C4-2B (cell line): ENCODE measurements around the gene RB1.

Source experiments
- H3K27ac ChIP-seq: fragments of 450-650 bp; 2 replicates; pipeline ENCODE4 v1.5.1; 2017
- ZFX ChIP-seq: fragments of 450-650 bp; IDR thresholded peaks from 2 replicates; pipeline ENCODE4 v1.6.1; 2017
- TF ChIP-seq, protein P1 (sequence below): fragments of 450-650 bp; conservative IDR thresholded peaks from 2 replicates; pipeline ENCODE4 v1.5.1; 2017; ENCODE audit warnings: mild to moderate bottlenecking

Gene RB1

GRCh38 chr13:48401480-48401879 lies 97.9 kb downstream of the RB1 start:
- TF ChIP-seq ZFX: no peak
- TF ChIP-seq, protein P1, sequence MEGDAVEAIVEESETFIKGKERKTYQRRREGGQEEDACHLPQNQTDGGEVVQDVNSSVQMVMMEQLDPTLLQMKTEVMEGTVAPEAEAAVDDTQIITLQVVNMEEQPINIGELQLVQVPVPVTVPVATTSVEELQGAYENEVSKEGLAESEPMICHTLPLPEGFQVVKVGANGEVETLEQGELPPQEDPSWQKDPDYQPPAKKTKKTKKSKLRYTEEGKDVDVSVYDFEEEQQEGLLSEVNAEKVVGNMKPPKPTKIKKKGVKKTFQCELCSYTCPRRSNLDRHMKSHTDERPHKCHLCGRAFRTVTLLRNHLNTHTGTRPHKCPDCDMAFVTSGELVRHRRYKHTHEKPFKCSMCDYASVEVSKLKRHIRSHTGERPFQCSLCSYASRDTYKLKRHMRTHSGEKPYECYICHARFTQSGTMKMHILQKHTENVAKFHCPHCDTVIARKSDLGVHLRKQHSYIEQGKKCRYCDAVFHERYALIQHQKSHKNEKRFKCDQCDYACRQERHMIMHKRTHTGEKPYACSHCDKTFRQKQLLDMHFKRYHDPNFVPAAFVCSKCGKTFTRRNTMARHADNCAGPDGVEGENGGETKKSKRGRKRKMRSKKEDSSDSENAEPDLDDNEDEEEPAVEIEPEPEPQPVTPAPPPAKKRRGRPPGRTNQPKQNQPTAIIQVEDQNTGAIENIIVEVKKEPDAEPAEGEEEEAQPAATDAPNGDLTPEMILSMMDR: no peak
- no peak overlapping the region for H3K27ac ChIP-seq

DNA sequence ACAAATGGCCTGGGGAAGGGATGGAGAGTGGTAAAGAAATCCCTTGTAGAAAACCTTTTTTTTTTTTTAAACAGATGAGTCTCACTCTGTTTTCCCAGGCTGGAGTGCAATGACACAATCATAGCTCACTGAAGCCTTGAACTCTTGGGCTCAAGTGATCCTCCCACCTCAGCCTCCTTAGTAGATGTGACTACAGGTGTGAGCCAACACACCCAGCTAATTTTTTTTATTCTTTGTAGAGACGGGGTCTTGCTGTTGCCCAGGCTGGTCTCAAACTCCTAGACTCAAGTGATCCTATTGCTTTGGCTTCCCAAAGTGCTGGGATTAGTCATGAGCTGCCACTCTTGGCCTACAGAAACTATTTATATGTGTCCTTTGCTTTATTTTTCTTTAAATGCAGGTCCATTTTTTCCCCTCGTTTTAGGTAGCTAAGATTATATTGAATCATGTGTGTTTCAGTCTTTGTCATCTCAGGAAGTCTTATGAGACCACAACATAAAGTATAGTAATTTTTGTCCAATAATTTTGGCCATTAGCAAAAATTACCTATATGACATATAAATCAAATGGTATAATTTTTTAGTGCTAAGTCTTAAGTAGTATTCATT lies 98.9 kb downstream of the RB1 start:
- H3K27ac ChIP-seq: no peak overlapping the region
- TF ChIP-seq, protein P1: no peak
- TF ChIP-seq ZFX: no peak

DNA sequence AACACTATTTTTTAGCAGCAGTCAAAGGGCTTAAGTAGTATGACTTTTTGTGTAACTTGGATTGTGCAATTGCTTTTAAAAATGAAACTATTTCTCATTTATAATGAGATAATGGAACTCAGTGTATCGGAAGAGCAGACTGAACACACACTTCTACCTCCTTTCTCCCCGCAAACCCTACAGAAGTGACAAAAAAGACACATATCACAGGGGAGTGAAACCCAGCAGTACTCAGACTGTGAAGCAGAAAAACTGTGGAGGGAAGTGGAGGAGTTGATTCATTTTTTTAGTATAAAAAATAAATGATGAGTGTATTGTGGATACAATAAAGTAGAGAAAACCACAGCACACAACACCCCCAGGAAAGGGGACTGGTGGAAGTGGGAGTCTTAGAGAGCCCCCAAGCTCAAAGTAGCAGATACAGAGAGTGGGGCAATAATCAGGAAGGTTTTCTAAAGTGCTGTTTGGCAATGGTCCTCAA lies 99.6 kb downstream of the RB1 start:
- no peak overlapping the region for H3K27ac ChIP-seq
- TF ChIP-seq, protein P1: no peak
- no peak for TF ChIP-seq ZFX

DNA sequence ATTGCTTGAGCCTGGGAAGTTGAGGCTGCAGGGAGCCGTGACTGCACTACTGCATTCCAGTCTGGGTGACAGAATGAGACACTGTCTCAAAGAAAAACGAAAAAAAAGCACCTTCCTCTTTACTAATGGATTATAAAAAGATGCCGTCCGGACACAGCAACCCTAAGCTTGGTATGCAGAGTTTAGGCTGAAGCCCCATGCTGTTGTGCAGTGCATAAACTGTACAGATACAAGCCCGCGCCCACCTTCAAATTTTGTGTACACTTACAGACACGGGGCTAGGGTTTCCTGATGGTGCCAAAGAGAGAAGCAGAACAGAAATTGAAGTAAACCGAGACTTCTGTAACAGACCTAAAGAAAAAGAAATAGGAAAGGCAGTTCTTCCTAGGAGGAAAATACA lies 100.4 kb downstream of the RB1 start:
- TF ChIP-seq, protein P1: no peak
- TF ChIP-seq ZFX: no peak
- H3K27ac ChIP-seq: no peak overlapping the region

GRCh38 chr13:48404952-48405351 lies 101.4 kb downstream of the RB1 start:
- H3K27ac ChIP-seq: no peak overlapping the region
- TF ChIP-seq ZFX: no peak
- TF ChIP-seq, protein P1: no peak

DNA sequence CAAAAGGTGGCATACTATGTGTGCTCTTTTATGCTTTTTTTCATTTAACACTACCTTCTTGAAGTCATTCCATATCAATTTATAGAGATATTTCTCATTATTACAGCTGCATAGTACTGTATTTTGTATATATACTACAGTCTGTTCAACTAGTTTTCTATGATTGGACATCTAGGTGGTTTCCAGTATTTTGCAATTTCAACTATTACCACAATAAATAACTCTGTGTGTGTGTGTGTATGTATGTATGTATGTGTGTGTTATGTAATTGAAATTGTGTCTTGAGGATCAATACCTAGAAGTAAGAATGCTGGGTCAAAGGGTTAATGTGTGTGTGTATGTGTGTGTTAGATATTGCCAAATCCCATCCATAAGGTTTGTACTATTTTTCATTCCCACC lies 102.3 kb downstream of the RB1 start:
- TF ChIP-seq, protein P1: no peak
- no peak for TF ChIP-seq ZFX

GRCh38 chr13:48410199-48410598 lies 106.6 kb downstream of the RB1 start:
- H3K27ac ChIP-seq: no peak overlapping the region
- TF ChIP-seq ZFX: no peak
- TF ChIP-seq, protein P1: no peak

More for the DNA sequence above, 102.3 kb downstream of the RB1 start:
- no peak overlapping the region for H3K27ac ChIP-seq
